Activated CD8-positive, alpha-beta memory T cell treated with anti-CD3 and anti-CD28 coated beads for 24 hours (primary cell): ENCODE results near the gene FNDC11.

Source experiments
- DNase-seq: peaks from one replicate; pipeline ENCODE4 v3.0.0-alpha.2; 2020

Gene FNDC11

DNA sequence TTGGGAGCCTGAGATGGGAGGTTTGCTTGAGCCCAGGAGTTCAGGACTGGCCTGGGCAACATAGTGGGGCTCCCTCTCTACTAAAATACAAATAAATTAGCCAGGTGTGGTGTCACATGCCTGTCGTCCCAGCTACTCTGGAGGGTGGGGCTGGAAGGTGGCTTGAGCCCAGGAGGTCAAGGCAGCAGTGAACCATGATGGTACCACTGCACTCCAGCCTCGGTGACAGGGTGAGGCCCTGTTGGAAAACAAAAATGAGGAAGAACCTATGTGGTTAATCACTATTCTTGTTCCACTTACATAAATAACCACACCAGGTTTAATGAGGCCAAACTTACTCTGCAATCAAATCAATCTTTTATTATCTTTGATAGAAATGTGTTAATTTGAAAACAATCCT is 28.0 kb upstream of the FNDC11 start:
- DNase-seq: no peak

DNA sequence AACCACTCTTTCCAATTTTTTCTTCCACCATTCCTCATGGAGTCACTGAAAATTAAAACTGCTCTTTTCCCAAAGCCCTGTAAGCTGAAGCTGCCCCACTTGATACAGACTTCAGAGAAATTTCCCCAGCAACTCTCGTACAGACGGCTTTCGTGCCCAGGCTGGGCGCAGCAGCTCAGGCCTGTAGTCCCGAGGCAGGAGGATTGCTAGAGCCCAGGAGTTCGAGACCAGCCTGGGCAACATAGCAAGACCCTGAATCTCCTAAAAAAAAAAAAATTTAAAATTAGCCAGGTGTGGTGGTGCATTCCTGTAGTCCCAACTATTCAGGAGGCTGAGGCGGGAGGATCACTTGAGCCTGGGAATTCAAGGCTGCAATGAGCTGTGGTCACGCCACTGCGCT is 26.8 kb upstream of the FNDC11 start:
- DNase-seq: no peak

DNA sequence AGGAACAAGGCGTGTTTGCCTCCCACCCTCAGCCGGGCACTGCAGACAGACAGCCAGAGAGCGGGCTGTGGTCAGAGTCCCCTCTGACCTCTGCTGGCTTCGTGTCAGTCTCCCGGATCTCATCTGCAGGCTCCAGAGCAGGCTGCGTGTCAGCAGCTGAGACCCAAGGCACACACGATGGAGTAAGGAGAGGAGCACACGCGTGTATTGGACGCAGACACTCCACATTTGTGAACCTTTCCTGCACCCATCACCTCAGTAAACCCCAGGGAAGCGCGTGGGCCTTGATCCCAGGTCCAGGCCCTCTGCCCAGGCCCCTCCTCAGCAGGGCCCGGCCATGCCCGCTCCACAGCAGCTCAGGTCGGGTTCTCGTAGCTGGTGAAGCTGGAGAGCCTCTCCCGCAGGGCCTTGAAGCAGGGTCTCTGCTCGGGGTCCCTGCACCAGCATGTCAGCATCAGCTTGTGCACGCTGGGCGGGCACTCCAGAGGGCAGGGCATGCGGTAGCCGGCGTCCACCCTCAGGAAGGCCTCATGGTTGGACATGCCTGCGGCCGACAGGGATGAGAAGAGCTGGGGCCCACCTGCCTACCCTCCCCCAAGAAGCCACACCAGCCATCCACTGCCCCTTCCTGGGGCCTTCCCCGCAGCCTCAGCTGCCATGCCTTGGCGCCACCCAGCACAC is 24.6 kb upstream of the FNDC11 start:
- DNase-seq: no peak

DNA sequence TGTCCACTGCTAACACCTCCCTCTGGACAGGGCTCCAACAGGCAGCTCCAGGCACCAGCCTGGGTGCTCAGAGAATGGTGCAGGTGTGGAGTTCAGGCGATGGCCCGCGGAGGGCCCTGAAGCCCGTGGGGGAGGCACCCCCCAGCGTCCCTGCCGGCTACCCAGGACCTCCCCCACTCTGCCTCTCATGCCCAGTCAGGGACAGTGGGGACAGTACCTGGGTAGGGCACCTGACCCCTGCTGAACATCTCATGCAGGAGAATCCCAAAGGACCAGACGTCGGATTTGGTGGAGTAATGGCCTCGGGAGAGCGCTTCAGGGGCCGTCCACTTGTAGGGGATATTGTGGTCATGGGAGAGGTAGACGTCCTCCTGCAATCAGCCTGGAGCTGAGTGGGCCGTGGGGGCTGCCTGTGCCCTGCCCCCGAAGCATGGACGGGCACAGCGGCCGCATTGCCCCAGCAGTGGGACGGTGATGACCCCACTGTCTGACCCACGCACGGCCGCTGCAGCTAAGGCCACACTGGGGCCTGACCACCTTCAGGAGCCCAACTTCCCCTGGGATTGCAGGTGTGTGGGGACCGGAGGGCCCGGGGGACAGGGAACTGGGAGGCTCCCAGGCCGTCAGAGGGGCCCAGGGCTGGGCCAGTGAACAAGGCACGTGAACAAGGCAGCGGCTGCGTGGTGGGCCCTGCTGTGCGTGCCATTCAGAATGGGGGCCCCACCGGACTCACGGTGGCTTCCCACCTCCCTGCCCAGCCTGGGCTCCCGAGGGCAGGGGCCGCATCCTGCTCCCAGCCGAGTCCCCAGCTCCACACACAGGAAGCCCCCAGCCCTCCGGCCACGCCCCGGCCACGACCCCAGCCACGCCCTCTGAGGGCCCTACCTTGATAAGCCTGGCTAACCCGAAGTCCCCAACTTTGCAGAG is 23.8 kb upstream of the FNDC11 start:
- no peak for DNase-seq

DNA sequence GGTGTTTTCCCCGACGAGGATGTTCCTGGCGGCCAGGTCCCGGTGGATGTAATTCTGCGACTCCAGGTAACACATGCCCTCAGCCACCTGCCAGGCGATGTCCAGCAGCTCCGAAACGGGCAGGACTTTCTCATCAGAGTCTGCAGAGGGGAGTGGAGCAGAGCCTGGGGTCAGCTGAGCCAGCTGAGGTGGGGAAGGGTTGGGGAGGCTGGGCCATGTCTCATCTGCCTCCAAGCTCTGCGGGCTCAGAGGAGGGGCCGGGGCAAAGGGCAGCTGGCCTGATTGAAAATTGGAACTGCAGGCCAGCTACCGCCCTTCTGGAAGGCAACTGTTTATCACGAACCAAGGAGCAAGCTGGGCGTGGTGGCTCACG is 23.2 kb upstream of the FNDC11 start:
- no peak for DNase-seq

DNA sequence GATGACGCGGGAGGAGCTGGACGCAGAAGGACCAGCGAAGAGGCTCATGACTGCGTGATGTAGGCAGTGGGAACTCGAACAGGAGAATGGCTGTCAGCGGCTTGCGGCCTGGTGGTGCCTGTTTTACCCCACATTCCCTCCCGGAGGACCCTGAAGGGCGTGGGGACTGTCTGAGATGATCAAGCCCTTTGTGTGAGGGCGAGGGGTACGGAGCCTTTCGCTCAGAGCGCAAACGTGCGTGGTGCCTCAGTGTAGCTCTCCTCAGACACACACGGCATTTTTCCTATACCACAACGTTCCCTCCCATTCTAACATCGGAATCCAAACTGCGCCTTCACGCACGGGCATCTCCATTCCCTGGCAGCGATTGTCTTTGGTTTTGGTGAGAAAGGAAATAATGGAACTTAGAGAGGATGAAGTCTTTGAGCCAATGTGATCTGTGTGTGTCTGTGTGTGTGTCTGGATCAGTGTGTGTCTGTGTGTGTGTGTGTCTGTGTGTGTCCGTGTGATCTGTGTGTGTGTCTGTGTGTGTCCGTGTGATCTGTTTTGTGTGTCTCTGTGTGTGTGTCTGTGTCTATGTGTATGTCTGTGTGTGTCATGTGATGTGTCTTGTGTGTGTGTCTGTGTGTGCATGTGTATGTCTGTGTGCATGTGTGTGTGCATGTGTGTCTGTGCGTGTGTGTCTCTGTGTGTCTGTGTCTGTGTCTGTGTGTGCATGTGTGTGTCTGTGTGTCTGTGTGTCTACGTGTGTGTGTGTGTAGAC is 22.1 kb upstream of the FNDC11 start:
- no peak for DNase-seq

DNA sequence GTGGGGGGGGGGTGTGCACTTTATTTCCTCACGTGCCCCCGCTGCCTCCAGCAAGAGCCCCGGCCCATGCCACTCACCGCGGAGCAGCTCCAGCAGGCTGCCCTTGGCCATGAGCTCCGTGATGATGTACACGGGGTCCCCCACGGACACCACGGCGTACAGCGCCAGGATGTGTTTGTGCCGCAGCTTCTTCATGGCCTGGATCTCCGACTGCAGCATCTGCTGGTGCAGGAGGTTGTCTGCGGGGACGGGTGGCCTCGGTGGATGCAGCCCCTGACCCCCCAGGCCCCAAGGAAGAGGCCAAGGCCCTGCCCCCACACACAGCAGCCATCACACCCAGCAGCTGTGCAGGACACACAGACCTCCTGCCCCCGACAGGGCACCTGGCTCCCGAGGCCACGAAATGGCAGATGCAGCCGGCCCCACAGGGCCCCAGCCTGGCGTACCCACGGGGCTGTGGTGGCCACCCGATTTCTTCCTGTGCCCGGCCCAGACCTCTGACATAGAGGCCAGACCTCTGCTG is 21.4 kb upstream of the FNDC11 start:
- no peak for DNase-seq

DNA sequence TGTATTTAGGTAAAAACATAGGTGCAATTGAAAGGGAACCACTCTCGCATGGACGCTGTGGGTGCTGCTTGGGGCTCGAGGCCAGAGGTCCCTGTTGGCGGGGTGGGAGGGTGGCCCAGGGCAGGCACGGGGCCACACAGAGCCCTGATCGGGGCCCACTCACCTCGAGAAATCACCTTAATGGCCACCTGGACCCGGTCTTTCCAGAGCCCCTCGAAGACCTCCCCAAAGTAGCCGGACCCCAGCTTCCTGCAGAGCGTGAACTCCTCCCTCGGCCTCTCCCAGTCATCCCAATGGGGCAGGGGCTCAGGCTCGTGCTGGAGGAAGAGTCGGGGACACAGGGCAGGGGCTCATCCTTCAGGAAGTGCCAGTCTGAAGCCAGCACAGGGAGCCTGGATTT is 20.6 kb upstream of the FNDC11 start:
- DNase-seq: no peak

DNA sequence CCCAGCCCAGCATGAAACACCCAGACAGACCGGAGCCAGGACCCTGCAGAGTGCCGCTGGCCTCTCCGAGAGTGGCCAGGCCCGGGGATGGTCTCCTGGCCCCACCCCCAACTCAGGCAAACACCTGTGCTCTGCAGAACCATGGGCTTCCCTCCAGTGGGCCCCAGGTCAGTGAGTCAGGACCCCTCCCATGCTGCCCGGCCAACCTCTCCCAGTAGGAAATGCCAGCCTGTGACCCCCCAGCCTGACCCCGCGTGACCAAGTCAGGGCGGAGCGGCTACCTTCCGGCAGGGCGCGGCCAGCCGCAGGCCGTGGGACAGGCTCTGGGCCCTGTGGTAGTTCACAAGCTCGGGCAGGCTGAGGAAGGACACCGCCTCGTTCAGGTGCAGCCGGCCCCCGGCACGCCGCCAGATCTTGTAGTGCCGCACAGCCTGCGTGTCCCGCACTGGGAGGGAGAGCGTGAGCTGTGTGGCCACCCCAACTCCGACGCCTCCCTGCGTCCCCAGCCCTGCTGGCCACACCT is 20.0 kb upstream of the FNDC11 start:
- DNase-seq: no peak

DNA sequence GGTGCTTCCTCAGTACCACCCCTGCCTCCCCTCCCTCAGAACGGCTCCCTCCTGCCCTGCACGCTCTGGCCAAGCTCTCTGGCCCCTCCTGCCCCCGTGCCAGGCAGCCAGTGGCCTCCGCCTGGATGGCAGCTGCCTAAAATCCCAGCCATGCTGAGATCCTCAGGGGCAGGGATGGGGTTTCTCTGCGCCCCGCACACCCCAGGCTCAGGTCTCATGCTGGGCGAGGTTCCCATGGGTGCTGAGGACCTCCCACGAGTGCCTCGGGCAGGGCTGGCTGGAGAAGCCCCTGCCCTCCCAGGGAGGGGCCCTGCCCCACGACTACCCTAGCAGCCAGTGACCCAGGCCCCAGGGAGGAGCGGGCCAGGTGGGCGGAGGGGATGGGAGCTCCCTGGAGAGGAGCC is 19.5 kb upstream of the FNDC11 start:
- no peak for DNase-seq

DNA sequence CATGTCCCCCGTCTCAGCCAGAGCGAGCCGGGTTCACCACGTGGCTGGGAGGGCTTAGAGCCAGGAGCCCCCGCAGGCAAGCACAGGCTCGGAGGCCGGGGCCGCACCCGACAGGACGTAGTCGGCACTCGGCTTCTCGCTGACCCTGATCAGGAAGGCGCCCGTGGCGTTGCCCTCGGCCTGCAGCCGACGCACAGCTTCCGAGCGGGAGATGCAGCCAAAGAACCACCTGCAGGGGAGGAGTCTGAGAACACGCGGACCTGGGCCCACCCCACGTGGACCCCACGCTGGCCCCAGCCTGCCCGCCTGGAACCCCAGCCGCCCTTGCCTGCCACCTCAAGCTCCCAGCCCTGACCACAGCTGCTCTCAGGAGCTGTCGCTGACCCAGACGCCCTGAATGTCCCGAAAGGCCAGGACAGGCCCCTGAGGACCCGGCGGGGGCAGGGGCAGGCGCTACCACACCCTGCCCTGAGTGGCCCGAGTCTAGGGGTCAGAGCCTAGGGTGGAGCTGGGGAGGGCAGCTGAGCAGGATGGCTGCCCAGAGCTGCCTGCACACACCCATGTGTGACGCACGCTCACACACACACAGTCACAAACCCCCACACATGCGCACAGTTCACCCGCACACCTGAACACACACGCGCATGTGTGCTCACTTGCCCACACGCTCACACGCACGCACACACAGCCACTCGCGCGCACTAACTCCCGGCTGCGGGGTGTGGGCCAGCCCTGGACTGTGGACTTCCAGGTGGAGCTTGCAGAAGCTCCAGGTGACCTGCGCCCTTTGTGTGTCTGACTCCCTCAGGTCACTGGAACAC is 18.9 kb upstream of the FNDC11 start:
- DNase-seq: no peak

DNA sequence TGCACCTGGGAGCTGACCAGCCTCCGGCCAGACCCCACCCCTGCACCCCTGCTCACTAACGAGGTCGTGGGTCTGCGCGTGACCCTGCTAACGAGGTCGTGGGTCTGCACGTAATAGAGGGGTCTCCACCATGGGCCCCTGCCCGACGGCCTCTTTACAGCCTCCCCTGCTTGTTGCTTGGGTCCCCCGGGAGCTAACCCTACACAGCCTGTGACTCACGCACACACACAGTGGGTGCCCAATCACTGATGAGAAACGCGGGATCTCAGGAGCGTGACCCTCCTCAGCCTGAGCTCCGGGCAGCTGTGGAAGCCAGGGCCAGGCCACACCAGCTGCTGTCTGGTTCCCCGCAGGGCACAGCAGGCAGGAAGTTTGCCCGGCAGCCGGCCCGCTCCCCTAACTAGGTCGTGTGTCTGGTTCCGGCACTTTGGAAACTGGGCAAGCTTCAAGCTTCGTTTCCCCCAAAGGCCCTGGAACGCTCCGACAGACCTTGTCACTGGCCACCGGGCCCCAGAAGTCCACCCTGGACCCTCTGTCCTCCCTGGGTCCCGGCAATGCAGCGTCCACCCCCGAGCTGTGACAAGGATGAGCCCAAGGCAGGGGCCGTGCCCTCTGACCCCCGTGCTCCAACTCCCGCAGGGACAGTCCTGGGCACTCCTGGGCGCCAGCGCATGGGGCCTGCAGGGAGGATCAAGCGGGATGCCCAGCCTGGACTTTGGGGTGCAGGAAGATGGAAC is 17.6 kb upstream of the FNDC11 start:
- no peak for DNase-seq

DNA sequence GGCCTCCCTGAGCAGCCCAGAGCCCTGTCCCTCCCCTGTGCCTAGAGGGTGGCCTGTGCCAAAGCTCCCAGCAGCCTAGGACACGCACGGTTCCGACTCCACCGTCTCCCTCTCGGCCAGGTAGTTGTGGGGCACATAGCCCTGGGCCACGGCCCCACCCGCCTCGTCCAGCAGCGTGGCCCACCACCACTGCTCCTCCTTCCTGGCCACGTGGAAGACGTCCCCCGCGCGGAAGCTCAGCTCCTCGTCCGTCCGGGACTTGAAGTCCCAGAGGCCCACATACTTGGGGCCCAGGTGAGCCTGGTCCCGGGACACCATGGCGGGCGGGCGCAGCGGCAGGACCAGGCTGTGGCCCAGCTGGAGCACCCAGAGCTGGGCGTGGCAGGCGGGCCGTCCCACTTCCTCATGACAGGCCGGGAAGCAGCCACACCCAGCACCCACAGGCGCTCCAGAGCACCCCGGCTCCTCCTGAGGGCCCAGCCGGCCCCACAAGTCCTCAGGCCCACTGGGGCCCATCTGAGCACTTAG is 16.9 kb upstream of the FNDC11 start, which contains the start of gene PTK6:
TSS of gene PTK6 (minus strand) at position 380 of the 528 bp plus-strand sequence. CDS start at position 318, 62 bp downstream.
- DNase-seq: no peak

DNA sequence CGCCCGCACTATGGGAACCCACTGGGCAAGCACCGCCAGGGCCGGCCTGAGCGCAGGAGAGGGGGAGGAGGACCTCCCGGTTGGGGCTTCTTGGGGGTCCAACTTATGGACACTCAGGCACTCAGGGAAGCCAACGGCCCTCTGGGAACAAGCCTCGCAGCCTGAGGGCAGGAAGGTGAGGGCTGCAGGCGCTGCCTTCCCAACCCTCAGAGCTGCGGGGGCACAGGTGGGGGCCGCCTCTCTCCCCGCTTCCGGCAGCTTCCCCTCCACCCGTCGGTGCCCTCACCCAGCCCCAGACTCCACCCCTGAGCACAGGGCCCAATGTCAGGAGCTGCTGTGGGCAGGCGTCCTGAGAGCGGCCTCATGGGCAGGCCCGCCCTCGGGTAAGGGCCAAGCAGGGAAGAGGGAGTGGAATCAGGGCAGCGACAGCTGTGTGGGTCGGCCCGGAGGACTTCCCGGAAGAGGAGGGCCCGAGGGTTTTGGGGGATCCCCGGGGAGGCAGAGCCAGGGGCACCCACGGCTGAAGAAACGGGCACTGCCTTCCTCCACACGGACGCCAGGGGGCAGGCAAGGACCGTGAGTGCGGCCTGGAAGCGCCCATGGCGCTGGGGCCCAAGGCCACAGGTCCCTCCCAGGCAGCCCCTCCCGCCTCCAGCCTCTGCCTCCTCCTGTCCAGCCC is 16.3 kb upstream of the FNDC11 start:
- DNase-seq: peak; percentile 97

DNA sequence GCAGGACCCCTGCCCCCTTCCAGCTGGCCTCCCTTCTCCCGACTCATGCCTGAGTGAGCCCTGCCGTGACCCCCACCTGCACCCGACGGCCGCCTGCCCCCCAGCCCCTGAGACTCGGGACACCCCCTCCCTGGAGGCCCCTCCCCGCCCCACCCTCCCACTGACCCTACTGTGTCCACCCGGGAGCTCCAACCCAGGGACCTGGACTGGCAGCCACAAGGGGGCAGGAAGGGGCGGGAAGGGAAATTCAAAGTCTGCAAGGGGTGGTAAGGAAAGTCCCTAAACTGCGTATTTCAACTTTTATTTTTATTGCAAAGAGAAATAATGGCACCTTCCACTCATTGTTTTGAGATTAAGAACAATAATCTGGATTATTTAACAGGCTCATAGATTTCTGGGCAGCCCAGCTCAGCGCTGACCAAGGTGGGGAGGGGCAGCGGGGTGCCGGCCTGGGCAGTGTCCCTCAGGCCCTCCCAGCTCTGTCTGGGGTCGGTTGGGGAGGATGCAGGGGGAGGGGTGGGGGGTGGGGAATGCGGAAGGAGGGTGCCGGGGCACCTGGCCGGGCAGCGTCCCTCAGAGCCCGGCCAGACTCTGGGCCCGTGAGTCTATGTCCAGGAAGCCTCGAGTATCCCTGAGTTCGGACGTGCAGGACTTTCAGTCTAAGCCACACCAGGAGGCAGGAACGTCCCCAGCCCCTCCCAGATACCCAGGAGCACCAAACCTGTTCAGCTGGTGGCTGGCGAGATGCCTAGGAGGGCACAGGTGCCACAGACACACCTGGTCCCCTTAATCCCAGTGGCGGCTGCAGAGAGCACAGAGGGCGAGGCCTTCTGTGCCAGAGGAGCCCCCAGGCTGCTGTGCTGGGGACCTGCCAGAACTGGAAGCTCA is 15.5 kb upstream of the FNDC11 start:
- no peak for DNase-seq

DNA sequence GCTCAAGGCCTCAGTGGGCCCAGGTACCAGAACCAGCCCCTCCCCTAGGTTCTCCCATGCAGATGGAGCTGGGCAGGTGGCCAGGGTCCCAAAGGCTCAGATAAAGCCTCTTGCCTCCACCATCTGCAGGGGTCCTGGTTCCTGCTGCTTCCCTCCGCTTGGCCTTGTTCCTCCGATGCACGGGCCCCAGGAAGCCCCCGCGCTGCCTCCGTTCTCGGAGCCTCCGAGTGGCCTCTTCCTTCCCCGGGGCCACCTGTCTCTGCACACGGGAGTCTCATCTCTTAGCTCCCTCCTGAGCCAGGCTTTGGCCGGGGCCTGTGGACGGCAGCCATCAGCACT is 14.9 kb upstream of the FNDC11 start:
- no peak for DNase-seq

DNA sequence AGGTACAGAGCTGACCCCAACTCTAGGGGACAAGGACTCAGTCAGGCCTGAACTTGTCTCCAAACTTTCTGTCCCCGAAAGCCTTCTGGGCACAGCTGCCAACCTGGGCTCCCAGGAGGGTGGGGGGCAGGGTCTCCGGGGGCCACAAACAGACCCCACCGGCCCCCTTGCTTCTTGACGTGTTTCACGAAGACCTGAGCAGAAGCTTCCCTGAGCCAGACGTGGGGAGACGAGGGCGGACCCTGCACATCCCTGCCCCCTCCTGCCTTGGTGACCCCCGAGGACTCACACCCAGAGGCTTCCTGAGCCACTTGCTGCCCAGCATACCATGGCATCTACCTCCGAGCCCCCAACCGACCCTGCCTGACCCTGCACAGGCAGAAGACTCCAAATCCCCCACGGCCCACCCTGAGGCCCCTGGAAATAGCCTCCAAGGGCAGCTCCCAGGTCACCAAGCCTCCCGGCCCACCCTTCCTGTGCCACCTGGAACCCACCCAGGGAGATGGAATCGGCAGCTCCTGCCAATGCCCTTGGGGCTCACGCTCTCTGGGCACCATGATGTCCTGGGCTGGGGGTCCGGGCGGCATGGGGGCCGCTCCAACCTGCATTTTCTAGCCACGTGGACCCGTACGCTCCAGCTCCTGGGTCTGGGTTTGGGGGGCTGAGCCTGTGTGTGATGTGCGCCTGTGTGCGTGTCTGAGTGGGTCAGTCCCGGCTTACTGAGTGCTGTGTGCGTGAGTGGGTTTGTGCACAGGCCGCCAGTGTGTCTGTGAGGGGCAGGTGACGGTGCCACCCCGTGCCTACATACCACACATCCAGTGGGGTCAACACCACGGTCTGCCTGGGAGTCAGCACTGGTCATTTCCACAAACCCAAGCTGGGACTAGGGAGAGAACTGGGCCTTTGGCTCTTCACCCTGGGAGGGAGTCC is 14.3 kb upstream of the FNDC11 start:
- no peak for DNase-seq

DNA sequence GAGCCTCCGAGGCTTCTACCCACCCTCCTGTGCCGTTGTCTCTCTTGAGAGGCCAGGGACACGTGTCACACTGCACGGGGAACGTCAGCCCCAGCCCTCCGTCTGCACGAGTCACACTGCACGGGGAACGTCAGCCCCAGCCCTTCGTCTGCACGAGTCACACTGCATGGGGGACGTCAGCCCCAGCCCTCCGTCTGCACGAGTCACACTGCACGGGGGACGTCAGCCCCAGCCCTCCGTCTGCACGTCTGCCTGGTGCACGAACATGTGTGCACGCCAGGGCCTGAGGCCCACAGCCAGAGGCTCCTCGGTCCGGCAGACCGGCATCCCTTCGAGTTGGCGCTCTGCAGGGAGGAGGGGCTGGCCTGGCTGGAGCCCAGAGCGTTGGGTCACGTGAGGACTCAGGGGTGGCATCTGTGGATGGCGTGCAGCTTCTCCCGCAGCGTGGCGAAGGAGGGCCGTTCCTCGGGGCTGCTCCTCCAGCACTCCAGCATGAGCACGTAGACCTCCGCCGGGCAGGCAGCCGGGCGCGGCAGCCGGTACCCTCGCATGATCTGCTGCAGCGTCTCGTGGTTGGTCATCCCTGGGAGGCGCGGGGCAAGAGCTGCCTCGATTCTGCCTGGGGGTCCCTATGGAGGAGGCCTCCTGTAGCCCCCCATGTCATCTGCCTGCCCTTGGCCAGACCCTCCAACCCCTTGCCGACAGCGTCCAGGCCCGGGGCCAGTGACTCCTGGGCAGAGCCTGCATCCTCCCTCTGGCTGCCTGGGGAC is 13.4 kb upstream of the FNDC11 start:
- DNase-seq: no peak
